IPS-NIHi11 (cell line): ENCODE results near the gene BSG.
"Not testable (repeated sequence)": the region's sequence is repeated elsewhere in the genome, so short reads cannot be mapped to it uniquely, and the experiment has no call there.

ENCODE experiments used
- DNase-seq: peaks from one replicate; pipeline ENCODE4 v3.0.0; 2012; ENCODE audit warnings: mixed read lengths, low spot score

Gene BSG

GRCh38 chr19:588093-588740 lies 15.8 kb downstream of the BSG start:
- DNase-seq: peak; percentile 82

DNA sequence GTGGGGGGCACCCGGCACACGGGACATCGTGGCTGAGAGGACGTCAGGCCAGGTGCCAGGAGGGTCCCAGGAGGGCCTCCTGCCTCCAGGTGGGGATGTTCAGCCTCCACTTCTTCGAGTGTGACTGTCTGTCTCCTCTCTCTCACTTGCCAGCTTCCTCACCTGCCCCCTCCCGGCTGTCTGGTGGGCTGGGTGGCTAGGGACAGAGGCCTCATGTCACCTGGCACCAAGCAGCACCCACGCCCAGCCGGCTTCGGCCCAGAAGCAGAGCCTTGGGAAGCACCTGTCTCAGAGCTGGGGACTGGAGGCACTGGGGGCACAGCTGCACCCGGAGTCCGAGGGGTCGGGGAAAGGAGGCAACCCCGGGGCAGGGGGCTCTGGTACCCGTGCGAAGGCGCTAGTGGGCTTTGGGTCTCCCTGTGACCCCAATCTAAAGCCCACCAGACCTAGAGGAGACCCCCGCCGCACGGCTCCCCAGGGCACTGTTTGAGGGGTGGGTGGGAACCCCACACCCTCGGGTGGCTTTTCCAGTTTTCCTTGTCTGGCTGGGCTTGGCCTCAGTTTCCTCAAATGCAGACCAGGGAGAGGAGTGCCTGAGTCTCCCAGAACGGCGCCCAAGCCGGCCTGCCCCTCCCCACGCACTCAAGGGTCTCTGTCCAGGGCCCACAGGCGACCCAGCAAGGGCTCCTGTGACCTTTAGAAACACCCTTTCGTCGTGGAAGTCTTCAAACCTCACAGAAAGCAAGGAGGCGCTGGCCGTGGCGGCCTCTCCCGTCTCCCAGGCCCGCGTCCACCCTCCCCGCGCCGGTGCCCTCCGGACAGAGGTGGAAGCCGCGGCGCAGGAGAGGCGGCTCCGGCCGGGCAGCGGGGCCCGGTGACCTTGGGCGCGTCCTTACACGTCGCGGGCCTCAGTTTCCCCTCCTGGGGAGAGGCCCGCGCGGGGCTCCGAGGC lies 16.6 kb downstream of the BSG start:
- no peak for DNase-seq

GRCh38 chr19:589693-590395 lies 17.4 kb downstream of the BSG start, which contains the start of gene HCN2:
Gene HCN2 (plus strand): TSS chr19:589881. CDS start chr19:589946, 65 bp downstream.
- DNase-seq: peak; percentile 69

DNA sequence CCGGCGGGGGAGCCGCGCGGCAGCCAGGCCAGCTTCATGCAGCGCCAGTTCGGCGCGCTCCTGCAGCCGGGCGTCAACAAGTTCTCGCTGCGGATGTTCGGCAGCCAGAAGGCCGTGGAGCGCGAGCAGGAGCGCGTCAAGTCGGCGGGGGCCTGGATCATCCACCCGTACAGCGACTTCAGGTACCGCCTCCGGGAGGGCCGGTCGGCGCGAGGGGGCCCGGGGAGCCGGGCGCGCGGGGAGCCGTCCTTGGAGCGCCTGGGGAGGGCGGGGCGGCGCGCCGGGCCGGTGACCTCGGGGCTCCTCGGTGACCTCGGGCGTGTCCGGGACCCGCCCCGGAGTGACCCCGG lies 18.0 kb downstream of the BSG start:
- no peak for DNase-seq

DNA sequence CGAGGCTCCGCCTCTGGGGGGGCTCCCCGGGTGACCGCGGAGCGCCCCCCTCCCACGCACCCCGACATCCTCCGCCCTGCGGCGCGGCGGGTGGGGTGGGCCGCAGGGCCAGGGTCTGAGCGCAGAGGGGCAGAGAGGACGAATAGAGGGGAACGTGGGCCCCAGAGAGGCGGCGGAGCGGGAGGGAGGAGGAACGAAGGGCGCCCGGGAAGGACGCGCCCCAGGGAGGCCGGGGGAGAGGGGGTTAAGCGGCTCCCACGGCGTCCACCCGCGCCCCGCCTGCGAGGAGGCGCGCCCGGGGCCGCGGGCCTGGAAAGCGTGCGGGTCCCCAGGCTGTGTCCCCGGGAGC lies 18.3 kb downstream of the BSG start:
- no peak for DNase-seq

DNA sequence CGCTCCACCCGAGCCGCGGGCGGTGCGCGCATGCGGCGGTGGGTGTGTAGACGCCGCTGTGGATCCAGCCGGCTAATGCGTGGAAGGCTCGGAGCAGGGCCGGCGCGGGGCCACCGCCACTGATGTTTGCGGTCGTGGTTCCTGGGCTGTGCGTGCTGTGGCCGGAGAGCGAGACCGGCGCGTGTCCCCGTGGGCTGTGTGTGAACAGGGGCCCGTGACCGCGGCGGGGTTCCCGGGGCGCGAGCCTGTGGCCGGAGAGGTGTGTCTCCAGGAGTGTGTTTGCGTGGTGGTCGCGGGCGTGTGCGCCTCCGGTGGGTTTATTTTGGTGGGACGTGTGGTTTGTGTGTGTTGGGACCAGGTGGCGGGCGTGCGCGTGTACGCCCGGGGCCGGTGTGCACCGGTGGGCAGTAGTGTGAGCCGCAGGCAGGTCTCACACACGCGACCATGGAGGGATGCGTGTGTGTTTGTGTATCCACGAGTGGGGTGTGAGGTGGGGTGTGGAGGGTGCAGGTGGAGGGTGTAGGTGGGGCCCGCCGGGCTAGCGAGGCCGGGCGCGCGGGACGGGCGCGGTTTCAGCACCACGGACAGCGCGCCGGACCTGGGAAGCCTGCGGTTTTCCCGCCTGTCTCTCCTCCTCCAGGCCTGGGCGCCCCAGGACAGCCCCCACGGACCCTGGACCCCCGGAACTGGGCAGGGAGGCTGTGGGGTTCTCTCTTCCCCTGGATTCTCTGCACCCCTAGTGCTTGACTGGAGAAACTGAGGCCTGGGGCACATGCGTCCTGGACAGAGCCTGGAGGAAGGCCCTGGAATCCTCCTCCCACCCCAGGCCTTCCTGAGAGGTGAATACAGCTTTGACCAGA lies 18.9 kb downstream of the BSG start:
- peak; percentile 84 for DNase-seq

DNA sequence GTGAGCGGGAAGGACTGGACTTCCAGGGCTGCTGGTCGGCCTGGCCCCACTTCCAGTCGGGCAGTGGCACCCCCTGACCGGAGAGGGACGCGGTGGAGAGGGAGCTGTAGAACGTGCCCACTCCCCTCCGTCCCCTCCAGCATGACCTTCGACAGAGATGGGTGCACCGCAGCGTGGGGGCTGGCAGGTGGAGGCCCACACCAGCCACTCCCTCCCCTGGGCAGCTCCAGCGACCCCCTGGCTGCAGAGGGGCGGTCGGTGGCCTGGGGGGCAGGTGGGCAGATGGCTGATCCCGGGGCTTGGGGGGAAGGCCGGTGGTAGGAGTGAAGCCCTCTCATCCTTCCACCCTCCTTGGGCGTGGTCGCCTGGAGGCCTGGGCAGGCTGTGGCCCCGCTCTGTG lies 19.7 kb downstream of the BSG start:
- no peak for DNase-seq

DNA sequence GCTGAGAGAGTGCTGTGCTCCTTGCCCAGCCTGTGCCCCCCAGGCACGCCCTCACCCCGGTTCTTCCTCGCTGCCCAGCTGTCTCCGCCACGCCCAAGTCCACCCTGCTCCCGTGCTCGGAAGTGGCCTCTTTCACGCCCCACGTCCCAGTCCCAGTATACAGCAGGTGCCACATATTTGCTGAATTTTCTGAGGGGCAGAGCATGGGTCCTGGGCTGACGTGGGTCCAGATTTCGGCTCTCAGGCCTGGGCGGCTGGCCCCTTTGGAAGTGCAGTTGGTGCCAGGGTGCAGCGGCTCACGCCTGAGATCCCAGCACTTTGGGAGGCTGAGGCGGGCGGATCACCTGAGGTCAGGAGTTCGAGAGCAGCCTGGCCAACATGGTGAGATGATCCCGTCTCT lies 20.7 kb downstream of the BSG start:
- DNase-seq: no peak

DNA sequence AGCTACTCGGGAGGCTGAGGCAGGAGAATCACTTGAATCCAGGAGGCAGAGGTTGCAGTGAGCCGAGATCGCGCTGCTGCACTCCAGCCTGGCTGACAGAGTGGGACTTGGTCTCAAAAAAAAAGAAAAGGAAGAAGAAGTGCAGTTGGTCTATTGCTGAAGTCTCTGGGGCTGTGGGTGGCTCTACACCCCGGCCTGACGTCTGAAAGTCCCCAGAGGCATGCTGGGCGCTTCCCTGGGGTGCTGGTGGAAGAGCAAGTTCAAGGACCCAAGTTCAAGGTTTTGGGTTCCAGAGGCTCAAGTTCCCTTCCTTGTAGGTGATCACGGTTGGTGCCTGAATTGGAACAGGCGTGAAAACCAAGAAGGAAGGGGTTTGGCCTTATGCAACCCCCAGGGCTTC lies 21.1 kb downstream of the BSG start:
- DNase-seq: no peak

DNA sequence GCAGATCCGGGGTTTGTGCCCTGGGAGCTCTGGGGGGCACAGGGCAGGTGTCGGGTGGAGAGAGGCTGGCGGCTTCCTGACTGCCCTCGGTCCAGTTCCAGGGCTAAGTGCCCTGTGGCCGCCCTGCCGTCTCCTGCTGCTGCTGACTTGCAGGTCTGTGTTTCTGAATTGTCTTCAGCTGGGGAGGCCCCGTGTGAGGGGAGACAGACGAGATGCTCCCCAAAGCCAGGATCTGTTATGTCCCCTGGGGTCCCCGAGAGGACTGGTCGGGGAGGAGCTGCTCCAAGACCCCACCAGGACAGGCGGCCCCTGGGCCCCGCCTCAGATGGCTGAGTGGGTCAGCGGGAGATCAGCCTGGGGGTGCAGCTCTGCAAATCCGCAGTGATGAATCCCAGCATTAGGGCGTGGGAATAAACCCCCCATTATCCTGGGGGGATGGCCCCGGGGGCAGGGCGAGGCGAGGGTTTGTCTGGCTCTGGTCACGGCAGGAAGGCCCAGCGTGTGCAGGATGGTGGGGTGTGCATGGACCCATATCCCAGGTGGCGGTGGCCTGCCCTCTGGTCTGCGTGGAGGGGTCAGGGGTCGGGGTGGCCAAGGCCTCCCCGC lies 22.0 kb downstream of the BSG start:
- no peak for DNase-seq

- DNase-seq: no peak
Measured at GRCh38 chr19:595326-596262, 23.2 kb downstream of the BSG start.

DNA sequence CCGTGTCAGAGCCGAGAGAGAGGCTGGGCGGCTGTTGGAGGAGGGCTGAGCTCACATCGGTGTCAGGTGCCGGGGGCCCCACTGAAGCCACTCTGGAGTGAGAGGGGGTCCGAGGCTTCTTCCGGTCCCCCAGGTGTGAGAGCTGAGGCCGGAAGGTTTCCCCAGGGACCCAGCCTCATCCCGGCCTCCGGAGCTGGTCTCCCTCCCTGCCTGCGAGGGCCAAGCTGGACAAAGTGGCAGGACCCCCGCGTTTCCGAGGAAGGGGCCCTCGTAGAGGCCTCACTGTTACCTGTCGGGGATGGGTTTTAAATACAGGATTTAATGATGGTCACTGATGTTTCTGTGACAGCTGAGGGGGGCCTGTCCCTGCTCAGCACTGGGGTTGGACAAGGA lies 23.9 kb downstream of the BSG start:
- no peak for DNase-seq

DNA sequence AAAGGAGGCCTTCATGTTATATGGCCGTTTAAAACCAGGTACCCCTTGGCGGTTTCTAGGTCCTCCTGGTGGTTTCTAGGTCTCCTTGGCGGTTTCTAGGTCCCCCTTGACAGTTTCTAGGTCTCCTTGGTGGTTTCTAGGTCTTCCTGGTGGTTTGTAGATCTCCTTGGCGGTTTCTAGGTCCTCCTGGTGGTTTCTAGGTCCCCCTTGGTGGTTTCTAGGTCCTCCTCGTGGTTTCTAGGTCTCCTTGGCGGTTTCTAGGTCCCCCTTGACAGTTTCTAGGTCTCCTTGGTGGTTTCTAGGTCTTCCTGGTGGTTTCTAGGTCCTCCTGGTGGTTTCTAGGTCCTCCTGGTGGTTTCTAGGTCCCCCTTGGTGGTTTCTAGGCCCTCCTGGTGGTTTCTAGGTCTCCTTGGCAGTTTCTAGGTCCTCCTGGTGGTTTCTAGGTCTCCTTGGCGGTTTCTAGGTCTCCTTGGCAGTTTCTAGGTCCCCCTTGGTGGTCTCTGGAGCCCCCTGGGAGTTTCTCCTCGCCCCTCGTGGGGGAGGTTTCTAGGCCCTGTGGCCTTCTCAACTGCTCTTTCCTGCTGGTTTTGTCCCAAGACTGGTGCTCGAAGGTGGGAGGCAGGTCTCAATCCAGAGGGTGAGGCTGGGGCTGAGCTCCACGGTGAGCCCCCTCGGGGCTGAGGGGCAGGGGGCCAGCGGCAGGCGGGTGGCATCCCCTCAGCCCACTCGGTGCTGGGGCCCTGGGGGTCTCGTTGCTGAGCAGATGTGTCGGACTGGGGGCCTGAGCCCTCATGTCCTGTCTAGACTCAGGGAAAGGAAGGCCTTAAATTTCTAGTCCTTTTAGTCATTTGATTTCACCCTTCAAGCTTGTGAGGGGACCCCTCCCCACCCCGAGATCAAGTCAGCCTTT lies 25.3 kb downstream of the BSG start:
- DNase-seq: no peak

GRCh38 chr19:601310-601709 lies 28.9 kb downstream of the BSG start:
- no peak for DNase-seq

DNA sequence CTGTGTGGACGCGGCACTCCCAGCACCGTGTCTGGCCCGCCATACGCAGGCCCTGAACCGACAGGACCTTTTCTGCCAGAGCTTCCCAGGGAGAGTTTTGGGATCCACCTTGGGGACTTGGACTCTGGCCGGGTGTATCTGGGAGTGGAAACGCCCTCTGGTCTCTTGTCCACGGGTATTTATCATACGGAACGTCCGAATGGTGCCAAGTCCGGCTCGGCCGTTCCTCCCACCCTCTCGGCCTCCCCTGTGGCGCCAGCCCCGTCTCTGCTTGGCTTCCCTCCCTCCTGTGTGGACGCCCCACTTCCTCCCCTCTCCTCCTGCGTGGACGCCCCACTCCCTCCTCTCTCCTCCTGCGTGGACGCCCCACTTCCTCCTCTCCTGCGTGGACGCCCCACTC lies 29.4 kb downstream of the BSG start:
- no peak for DNase-seq

GRCh38 chr19:602391-603301 lies 30.2 kb downstream of the BSG start:
- DNase-seq: no peak

DNA sequence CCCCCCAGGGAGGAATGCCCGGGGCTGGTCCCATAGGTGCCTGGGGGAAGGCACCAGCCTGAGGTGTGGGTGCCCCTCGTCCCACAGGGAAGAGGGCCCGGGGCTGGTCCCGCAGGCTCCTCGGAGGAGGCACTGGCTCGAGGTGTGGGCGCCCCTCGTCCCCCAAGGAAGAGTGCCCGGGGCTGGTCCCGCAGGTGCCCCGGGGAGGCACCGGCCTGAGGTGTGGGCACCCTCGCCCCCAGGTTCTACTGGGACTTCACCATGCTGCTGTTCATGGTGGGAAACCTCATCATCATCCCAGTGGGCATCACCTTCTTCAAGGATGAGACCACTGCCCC lies 30.9 kb downstream of the BSG start:
- DNase-seq: not testable (repeated sequence)

DNA sequence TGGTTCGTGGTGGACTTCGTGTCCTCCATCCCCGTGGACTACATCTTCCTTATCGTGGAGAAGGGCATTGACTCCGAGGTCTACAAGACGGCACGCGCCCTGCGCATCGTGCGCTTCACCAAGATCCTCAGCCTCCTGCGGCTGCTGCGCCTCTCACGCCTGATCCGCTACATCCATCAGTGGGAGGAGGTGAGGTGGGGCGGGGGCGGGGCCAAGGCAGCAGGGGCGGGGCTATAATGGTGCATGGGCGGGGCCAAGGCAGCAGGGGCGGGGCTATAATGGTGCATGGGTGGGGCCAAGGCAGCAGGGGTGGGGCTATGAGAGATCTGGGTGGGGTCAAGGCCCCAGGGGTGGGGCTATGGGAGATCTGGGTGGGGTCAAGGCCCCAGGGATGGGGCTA lies 31.4 kb downstream of the BSG start:
- not testable (repeated sequence) for DNase-seq
